Stimulated activated naive CD8-positive, alpha-beta T cell treated with anti-CD3 and anti-CD28 coated beads, Interleukin-15, amount 100 ng/mL, for 72 hours (primary cell): ENCODE results near the gene GTF3C5.
A peak's percentile ranks its signal among the peaks of the same experiment; 100 is the strongest.
"Not testable (repeated sequence)": the region's sequence is repeated elsewhere in the genome, so short reads cannot be mapped to it uniquely, and the experiment has no call there.

Source experiments
- ATAC-seq: fragments of 150-1000 bp; cut with Tn5 transposase; 2 replicates; pipeline ENCODE4 v1.10.0; 2021; ENCODE audit warnings: mild to moderate bottlenecking, moderate library complexity
- DNase-seq, 2 donors: peaks; one replicate each; pipeline ENCODE4 v3.0.0; 2021 to 2022
- H3K27ac Mint-ChIP-seq, 2 donors: one replicate each; pipeline ENCODE4 v1.8.0; 2022; ENCODE audit warnings: mild to moderate bottlenecking in 2 of 2, mixed read lengths in 2 of 2, moderate library complexity in 2 of 2
- H3K27me3 Mint-ChIP-seq: one replicate; pipeline ENCODE4 v1.8.0; 2022; ENCODE audit warnings: mixed read lengths
- H3K4me1 Mint-ChIP-seq: one replicate; pipeline ENCODE4 v1.8.0; 2022; ENCODE audit warnings: mild to moderate bottlenecking, mixed read lengths
- H3K4me3 Mint-ChIP-seq, 2 donors: one replicate each; pipeline ENCODE4 v1.8.0; 2022; ENCODE audit warnings: mild to moderate bottlenecking in 2 of 2, mixed read lengths in 2 of 2, moderate library complexity in 1 of 2
- H3K9me3 Mint-ChIP-seq, 2 donors: one replicate each; pipeline ENCODE4 v1.8.0; 2022; ENCODE audit warnings: mixed read lengths in 2 of 2

The GTF3C5 gene

GRCh38 chr9:133030317-133031129 lies at the start of gene GTF3C5:
GTF3C5 (plus strand) TSS chr9:133030997; CDS start chr9:133031012, 15 bp downstream.
- ATAC-seq (peak; percentile 97), DNase-seq (peak; percentile 92 to 95)
- H3K4me3 Mint-ChIP-seq: peak within 1 kb of the TSS; percentile 90 to 97
- H3K27me3 Mint-ChIP-seq: no peaks in the 10 kb centered on the region
- peak within 1 kb of the TSS; percentile 96 to 100 for H3K27ac Mint-ChIP-seq
- H3K9me3 Mint-ChIP-seq: peaks cover 0 to 7% of the 10 kb centered on the region in 2 donors
- peaks cover 63% of the 10 kb centered on the region for H3K4me1 Mint-ChIP-seq

- H3K4me3 Mint-ChIP-seq: no peak overlapping the region
- H3K9me3 Mint-ChIP-seq: no peaks in the 10 kb centered on the region
- ATAC-seq (no peak), DNase-seq (no peak)
- H3K27me3 Mint-ChIP-seq: peaks cover 100% of the 10 kb centered on the region
- H3K4me1 Mint-ChIP-seq: peaks cover 14% of the 10 kb centered on the region
- no peak overlapping the region for H3K27ac Mint-ChIP-seq
Measured at GRCh38 chr9:132982458-132982857, 48.3 kb upstream of the GTF3C5 start.

- Mint-ChIP-seq H3K4me3 (no peak overlapping the region), H3K4me1 (peaks cover 9% of the 10 kb centered on the region), H3K9me3 (no peaks in the 10 kb centered on the region), H3K27ac (no peak overlapping the region), H3K27me3 (peaks cover 89% of the 10 kb centered on the region)
- DNase-seq (no peak), ATAC-seq (no peak)
Measured at GRCh38 chr9:132983491-132984201, 47.2 kb upstream of the GTF3C5 start.

GRCh38 chr9:132984202-132985070 lies 46.4 kb upstream of the GTF3C5 start:
- no peak for DNase-seq
- no peak overlapping the region for H3K27ac Mint-ChIP-seq
- H3K27me3 Mint-ChIP-seq: peaks cover 81% of the 10 kb centered on the region
- ATAC-seq: no peak
- peaks cover 6% of the 10 kb centered on the region for H3K4me1 Mint-ChIP-seq
- H3K4me3 Mint-ChIP-seq: no peak overlapping the region
- no peaks in the 10 kb centered on the region for H3K9me3 Mint-ChIP-seq

- no peaks in the 10 kb centered on the region for H3K9me3 Mint-ChIP-seq
Measured at GRCh38 chr9:132985071-132985350, 45.8 kb upstream of the GTF3C5 start.

DNA sequence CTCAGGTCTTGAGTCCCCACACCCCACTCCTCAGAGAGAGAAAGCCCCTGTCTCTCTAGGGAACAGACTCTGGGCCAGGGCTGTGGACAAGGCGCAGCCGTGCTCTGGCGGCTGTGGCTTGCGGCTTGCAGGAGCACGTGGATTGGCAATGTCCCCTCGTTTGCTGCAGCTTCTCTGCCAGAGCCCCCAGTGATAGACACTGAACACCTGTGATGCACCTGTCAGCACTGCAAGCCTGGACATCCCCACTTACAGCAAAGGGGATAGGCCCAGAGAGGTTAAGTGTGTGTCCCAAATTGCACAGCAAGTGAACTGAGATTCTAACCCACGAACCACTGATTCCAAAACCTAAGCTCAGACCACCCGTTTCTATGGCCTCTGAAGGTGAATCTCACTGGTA lies 45.3 kb upstream of the GTF3C5 start:
- H3K4me3 Mint-ChIP-seq: no peak overlapping the region
- DNase-seq: no peak
- H3K27me3 Mint-ChIP-seq: peaks cover 81% of the 10 kb centered on the region

More at GRCh38 chr9:132985071-132985350, 45.8 kb upstream of the GTF3C5 start:
- H3K27ac Mint-ChIP-seq: no peak overlapping the region
- no peak overlapping the region for H3K4me3 Mint-ChIP-seq
- ATAC-seq: no peak
- no peak for DNase-seq
- peaks cover 6% of the 10 kb centered on the region for H3K4me1 Mint-ChIP-seq
- peaks cover 81% of the 10 kb centered on the region for H3K27me3 Mint-ChIP-seq

DNA sequence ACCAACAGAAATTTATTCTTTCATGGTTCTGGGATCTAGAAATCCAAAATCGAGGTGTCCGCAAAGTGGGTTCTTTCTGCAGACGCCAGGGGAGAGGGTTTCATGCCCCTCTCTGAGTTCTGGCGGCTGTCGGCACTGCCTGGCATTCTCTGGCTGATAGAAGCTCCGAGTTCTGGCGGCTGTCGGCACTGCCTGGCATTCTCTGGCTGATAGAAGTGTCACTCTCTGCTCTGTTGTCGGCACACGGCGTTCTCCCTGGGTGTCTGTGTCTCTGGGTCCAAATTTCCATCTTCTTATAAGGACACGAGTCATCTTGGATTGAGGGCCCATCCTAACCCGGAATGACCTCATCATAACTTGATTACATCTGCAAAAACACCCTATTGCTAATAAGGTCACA lies 44.7 kb upstream of the GTF3C5 start:
- H3K27ac Mint-ChIP-seq: no peak overlapping the region
- peaks cover 6% of the 10 kb centered on the region for H3K4me1 Mint-ChIP-seq
- peaks cover 0 to 7% of the 10 kb centered on the region in 2 donors for H3K9me3 Mint-ChIP-seq
- ATAC-seq (no peak), DNase-seq (no peak)
- H3K27me3 Mint-ChIP-seq: peaks cover 78% of the 10 kb centered on the region
- no peak overlapping the region for H3K4me3 Mint-ChIP-seq

More for the DNA sequence above, 45.3 kb upstream of the GTF3C5 start:
- Mint-ChIP-seq H3K27ac (no peak overlapping the region), H3K4me1 (peaks cover 6% of the 10 kb centered on the region), H3K9me3 (peaks cover 0 to 5% of the 10 kb centered on the region in 2 donors)
- no peak for ATAC-seq

GRCh38 chr9:132986640-132987620 lies 43.9 kb upstream of the GTF3C5 start:
- Mint-ChIP-seq H3K4me1 (peaks cover 12% of the 10 kb centered on the region), H3K27me3 (peaks cover 78% of the 10 kb centered on the region), H3K4me3 (no peak overlapping the region), H3K9me3 (peaks cover 0 to 7% of the 10 kb centered on the region in 2 donors), H3K27ac (no peak overlapping the region)
- DNase-seq: no peak
- ATAC-seq: no peak

- ATAC-seq: peak; percentile 19
- peaks cover 76% of the 10 kb centered on the region for H3K27me3 Mint-ChIP-seq
- H3K27ac Mint-ChIP-seq: no peak overlapping the region
Measured at GRCh38 chr9:132988244-132989013, 42.4 kb upstream of the GTF3C5 start.

DNA sequence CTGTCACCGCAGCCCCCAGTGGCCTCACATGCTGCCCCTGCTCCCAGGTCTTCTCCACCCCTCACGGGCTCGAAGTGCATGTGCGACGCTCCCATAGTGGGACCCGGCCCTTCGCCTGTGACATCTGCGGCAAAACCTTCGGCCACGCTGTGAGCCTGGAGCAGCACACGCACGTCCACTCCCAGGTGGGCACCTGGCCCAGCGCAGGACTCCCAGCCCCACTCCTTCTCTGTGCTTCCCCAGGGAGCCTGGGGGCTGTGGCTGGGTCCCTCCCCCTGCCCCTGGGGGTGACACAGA lies 41.8 kb upstream of the GTF3C5 start:
- H3K4me3 Mint-ChIP-seq: no peak overlapping the region
- peaks cover 71% of the 10 kb centered on the region for H3K27me3 Mint-ChIP-seq
- no peak overlapping the region for H3K27ac Mint-ChIP-seq
- peak; percentile 36 for ATAC-seq
- DNase-seq: no peak
- peaks cover 22% of the 10 kb centered on the region for H3K4me1 Mint-ChIP-seq
- peaks cover 0 to 7% of the 10 kb centered on the region in 2 donors for H3K9me3 Mint-ChIP-seq

More at GRCh38 chr9:132988244-132989013, 42.4 kb upstream of the GTF3C5 start:
- no peak for DNase-seq
- Mint-ChIP-seq H3K9me3 (peaks cover 0 to 7% of the 10 kb centered on the region in 2 donors), H3K4me1 (peaks cover 17% of the 10 kb centered on the region), H3K4me3 (no peak overlapping the region)

- no peak overlapping the region for H3K4me3 Mint-ChIP-seq
Measured at GRCh38 chr9:132989414-132989996, 41.3 kb upstream of the GTF3C5 start.

DNA sequence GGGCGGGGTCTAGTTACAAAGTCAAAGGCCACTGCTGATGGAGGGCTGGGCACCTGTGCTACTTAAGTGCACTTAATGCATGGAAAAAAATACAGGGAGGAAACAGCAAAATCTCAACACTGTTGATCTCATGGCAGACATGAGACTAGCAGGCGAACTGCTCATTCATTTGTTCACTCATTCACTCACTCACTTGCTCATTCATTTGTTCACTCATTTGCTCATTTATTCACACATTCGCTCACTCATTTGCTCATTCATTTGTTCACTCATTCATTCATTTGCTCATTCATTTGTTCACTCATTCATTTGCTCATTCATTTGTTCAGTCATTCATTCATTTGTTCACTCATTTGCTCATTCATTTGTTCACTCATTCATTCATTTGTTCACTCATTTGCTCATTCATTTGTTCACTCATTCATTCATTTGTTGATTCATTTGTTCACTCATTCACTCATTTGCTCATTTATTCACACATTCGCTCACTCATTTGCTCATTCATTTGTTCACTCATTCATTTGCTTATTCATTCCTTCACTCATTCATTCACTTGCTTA lies 40.7 kb upstream of the GTF3C5 start:
- peak overlapping the region in 1 of 2 donors; percentile 15 for H3K27ac Mint-ChIP-seq
- not testable (repeated sequence) for H3K4me3 Mint-ChIP-seq, DNase-seq, H3K9me3 Mint-ChIP-seq
- ATAC-seq: peak; percentile 29
- peaks cover 70% of the 10 kb centered on the region for H3K27me3 Mint-ChIP-seq
- peaks cover 33% of the 10 kb centered on the region for H3K4me1 Mint-ChIP-seq

More at GRCh38 chr9:132989414-132989996, 41.3 kb upstream of the GTF3C5 start:
- peaks cover 27% of the 10 kb centered on the region for H3K4me1 Mint-ChIP-seq
- H3K9me3 Mint-ChIP-seq: peaks cover 0 to 7% of the 10 kb centered on the region in 2 donors
- DNase-seq (no peak), ATAC-seq (peak; percentile 26)
- peak overlapping the region in 1 of 2 donors; percentile 15 for H3K27ac Mint-ChIP-seq
- peaks cover 70% of the 10 kb centered on the region for H3K27me3 Mint-ChIP-seq

DNA sequence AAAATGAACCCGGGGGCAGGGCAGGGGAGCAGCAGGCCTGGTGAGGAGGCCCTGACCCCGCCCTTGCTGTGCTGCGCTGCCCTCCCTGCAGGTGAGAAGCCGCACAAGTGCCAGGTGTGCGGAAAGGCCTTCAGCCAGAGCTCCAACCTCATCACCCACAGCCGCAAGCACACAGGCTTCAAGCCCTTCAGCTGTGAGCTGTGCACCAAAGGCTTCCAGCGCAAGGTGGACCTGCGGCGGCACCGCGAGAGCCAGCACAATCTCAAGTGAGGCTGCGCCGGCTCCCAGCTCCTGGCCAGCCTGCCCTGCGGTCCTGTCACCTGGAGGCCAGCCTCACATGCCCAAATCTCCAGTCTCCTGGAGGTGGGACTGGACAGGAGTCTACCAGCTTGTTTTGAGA lies 40.0 kb upstream of the GTF3C5 start:
- DNase-seq: no peak
- no peak overlapping the region for H3K27ac Mint-ChIP-seq
- H3K9me3 Mint-ChIP-seq: peaks cover 0 to 7% of the 10 kb centered on the region in 2 donors
- H3K4me1 Mint-ChIP-seq: peaks cover 35% of the 10 kb centered on the region
- no peak for ATAC-seq
- no peak overlapping the region for H3K4me3 Mint-ChIP-seq
- H3K27me3 Mint-ChIP-seq: peaks cover 68% of the 10 kb centered on the region
